GM12872 (cell line): ENCODE measurements around the gene NIPA2.

Source experiments
- CTCF ChIP-seq: IDR thresholded peaks from 3 replicates; pipeline ENCODE4 v1.5.1; 2011; ENCODE audit warnings: low read depth, mild to moderate bottlenecking, low read length, moderate library complexity; ENCODE audit not compliant: insufficient read depth

NIPA2 gene

GRCh38 chr15:22866079-22866478, 27.6 kb downstream of the NIPA2 start:
- TF ChIP-seq CTCF, result no peak

DNA sequence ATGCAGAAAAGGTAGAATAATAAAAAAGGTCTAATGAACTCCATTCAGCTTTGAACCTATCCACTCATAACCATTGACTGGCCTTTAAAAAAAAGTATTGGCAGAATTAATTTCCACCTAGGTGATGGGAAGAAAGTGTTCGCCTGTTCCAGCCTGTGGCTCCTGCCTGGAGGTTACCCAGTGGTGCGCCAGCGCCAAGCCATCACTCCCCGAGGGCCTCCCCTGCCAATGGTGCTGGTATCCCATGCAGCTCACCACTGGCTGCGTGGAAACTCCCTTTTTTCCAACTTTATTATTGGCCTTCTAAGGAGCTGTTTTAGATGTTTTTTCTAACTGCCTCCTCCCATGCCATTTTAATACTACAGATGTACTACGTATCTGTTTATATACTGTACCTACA, 29.4 kb downstream of the NIPA2 start:
- TF ChIP-seq CTCF, result no peak

- TF ChIP-seq CTCF, result no peak
Observed at GRCh38 chr15:22868495-22868894, 30.0 kb downstream of the NIPA2 start.

GRCh38 chr15:22868928-22869327, 30.5 kb downstream of the NIPA2 start:
- no peak for TF ChIP-seq CTCF

DNA sequence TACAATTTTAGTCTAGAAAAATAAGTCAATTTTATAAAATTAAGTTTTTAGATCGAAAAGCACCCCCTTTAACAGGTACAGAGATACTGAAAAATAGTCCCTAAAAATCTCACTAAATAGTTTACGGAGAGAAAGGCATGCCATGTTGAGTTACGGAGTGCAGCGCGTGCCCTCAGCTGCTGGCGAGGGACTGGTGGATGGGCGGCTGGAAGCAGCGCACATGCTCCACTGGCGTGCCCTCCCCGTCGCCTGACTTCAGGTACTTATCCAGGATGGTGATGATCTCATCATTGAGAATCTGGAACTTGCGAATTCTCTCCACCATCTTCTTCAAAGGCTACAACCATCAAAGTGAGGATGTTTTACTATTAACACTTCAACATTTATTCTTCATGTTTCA, 31.4 kb downstream of the NIPA2 start:
- no peak for TF ChIP-seq CTCF

DNA sequence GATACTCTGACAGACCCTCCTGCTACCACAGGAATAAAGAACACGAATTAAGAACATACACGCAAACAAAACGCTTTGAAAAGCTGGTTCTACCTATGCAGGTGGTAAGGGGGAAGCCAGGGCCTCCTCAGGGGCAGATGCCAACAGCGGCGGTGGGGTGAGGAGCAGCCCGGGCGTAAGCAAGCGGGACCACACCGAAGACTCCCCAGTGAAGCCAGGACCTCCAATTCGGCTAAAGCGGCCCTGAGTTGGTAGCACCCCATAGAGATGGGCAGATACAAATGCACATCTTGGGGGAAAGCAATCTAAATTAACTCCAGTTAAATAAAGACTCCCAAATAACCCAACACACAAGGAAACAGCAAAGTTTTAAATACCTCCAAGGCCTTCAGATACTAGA, 32.4 kb downstream of the NIPA2 start:
- TF ChIP-seq CTCF, result no peak

GRCh38 chr15:22871481-22872086, 33.1 kb downstream of the NIPA2 start:
- TF ChIP-seq CTCF, result no peak
